OCI-LY3 (cell line): ENCODE measurements around the gene MAMDC2.
A peak's percentile ranks its signal among the peaks of the same experiment; 100 is the strongest.

Experiments used
- H2AFZ ChIP-seq: fragments of 200-600, 300-600 bp; shearing (Covaris generic); 2 replicates; pipeline ENCODE4 v1.6.0; 2014; ENCODE audit warnings: antibody characterized with exemption, low read depth, low read length
- H3K27ac ChIP-seq: fragments of 200-600, 300-600 bp; sonication (generic); 2 replicates; pipeline ENCODE4 v1.5.1; 2014; ENCODE audit warnings: mild to moderate bottlenecking, low read length, moderate library complexity, mixed read lengths
- H3K27me3 ChIP-seq: fragments of 200-600, 300-600 bp; sonication (generic); 2 replicates; pipeline ENCODE4 v1.6.1; 2014; ENCODE audit warnings: low read depth, low read length, mixed read lengths
- H3K36me3 ChIP-seq: fragments of 200-600, 300-600 bp; sonication (generic); replicated peaks from 2 replicates; pipeline ENCODE3; 2014; ENCODE audit warnings: low read depth, low read length, mixed read lengths
- H3K4me1 ChIP-seq: fragments of 300-600, 200-600 bp; sonication (generic); 2 replicates; pipeline ENCODE4 v1.6.1; 2014; ENCODE audit warnings: low read length, mixed read lengths
- H3K4me2 ChIP-seq: fragments of 200-600, 300-600 bp; sonication (generic); 2 replicates; pipeline ENCODE4 v1.6.1; 2014; ENCODE audit warnings: low read length, mixed read lengths
- H3K4me3 ChIP-seq: fragments of 300-600, 200-600 bp; sonication (generic); 2 replicates; pipeline ENCODE4 v1.5.1; 2014; ENCODE audit warnings: antibody characterized with exemption, mild to moderate bottlenecking, low read length, moderate library complexity
- H3K79me2 ChIP-seq: fragments of 300-600, 200-600 bp; shearing (Covaris generic); 2 replicates; pipeline ENCODE4 v1.6.1; 2014; ENCODE audit warnings: mild to moderate bottlenecking, low read length, mixed read lengths
- H3K9ac ChIP-seq: fragments of 300-600, 200-600 bp; shearing (Covaris generic); 2 replicates; pipeline ENCODE4 v1.6.0; 2014; ENCODE audit warnings: mild to moderate bottlenecking, low read length, moderate library complexity
- H3K9me3 ChIP-seq: fragments of 200-600, 300-600 bp; shearing (Covaris generic); 2 replicates; pipeline ENCODE4 v1.6.1; 2014; ENCODE audit warnings: low read length, mixed read lengths; ENCODE audit not compliant: insufficient read depth
- H4K20me1 ChIP-seq: fragments of 200-600, 300-600 bp; sonication (generic); 2 replicates; pipeline ENCODE4 v1.6.1; 2016; ENCODE audit warnings: low read length, mixed read lengths; ENCODE audit not compliant: insufficient read depth
- CTCF ChIP-seq: fragments of 200-600, 300-600 bp; sonication (generic); IDR thresholded peaks from 2 replicates; pipeline ENCODE4 v1.5.1; 2014; ENCODE audit warnings: antibody characterized with exemption, low read length, low read depth
- EZH2phosphoT487 ChIP-seq: fragments of 200-600 bp; shearing (Covaris generic); IDR thresholded peaks from 2 replicates; pipeline ENCODE4 v1.6.1; 2018; ENCODE audit warnings: antibody characterized with exemption, mixed run types, low read depth

Gene MAMDC2

GRCh38 chr9:70108181-70108580, 64.5 kb downstream of the MAMDC2 start:
- Histone ChIP-seq H3K4me1 (peaks cover 17% of the 10 kb centered on the region), H3K4me3 (no peak overlapping the region), H3K27me3 (0 out of 2 replicates have a peak, but pooled peaks cover 5% of the 10 kb centered on the region), H3K4me2 (no peak overlapping the region), H3K9ac (no peak overlapping the region), H3K79me2 (no peaks in the 10 kb centered on the region), H4K20me1 (no peaks in the 10 kb centered on the region), H2AFZ (no peak overlapping the region), H3K36me3 (no peaks in the 10 kb centered on the region), H3K9me3 (no peaks in the 10 kb centered on the region), H3K27ac (no peak overlapping the region)
- no peak for TF ChIP-seq EZH2phosphoT487
- no peak for TF ChIP-seq CTCF

GRCh38 chr9:70110194-70111041, 66.8 kb downstream of the MAMDC2 start:
- H3K27ac ChIP-seq, result 0 out of 2 replicates have a peak overlapping the region, but pooled peaks have one; percentile 11
- H3K36me3 ChIP-seq, result no peaks in the 10 kb centered on the region
- 0 out of 2 replicates have a peak, but pooled peaks cover 10% of the 10 kb centered on the region for H3K27me3 ChIP-seq
- H3K9ac ChIP-seq, result peak overlapping the region; percentile 39; the same call in 1 of the 2 replicates
- TF ChIP-seq CTCF, result no peak
- TF ChIP-seq EZH2phosphoT487, result no peak
- no peaks in the 10 kb centered on the region for H3K79me2 ChIP-seq
- H3K4me3 ChIP-seq, result peak overlapping the region; percentile 72
- no peaks in the 10 kb centered on the region for H4K20me1 ChIP-seq
- no peaks in the 10 kb centered on the region for H3K9me3 ChIP-seq
- peaks cover 17% of the 10 kb centered on the region for H3K4me1 ChIP-seq
- H3K4me2 ChIP-seq, result peak overlapping the region; percentile 89
- no peak overlapping the region; the same call in 1 of the 2 replicates for H2AFZ ChIP-seq

GRCh38 chr9:70111042-70111602, 67.5 kb downstream of the MAMDC2 start:
- H3K9ac ChIP-seq, result peak overlapping the region; percentile 39; the same call in 1 of the 2 replicates
- no peaks in the 10 kb centered on the region for H3K36me3 ChIP-seq
- no peak for TF ChIP-seq EZH2phosphoT487
- peak; percentile 96 for TF ChIP-seq CTCF
- H3K27me3 ChIP-seq, result 0 out of 2 replicates have a peak, but pooled peaks cover 10% of the 10 kb centered on the region
- peaks cover 17% of the 10 kb centered on the region for H3K4me1 ChIP-seq
- peak overlapping the region; percentile 89 for H3K4me2 ChIP-seq
- peak overlapping the region; percentile 72 for H3K4me3 ChIP-seq
- H3K79me2 ChIP-seq, result no peaks in the 10 kb centered on the region
- peak overlapping the region; percentile 26 for H2AFZ ChIP-seq
- no peaks in the 10 kb centered on the region for H4K20me1 ChIP-seq
- no peaks in the 10 kb centered on the region for H3K9me3 ChIP-seq
- H3K27ac ChIP-seq, result 0 out of 2 replicates have a peak overlapping the region, but pooled peaks have one; percentile 11

- no peak overlapping the region for H3K9ac ChIP-seq
- peak overlapping the region; percentile 89; the same call in 1 of the 2 replicates for H3K4me2 ChIP-seq
- H3K9me3 ChIP-seq, result no peaks in the 10 kb centered on the region
- H3K79me2 ChIP-seq, result no peaks in the 10 kb centered on the region
- H3K4me1 ChIP-seq, result peaks cover 17% of the 10 kb centered on the region
- 0 out of 2 replicates have a peak, but pooled peaks cover 10% of the 10 kb centered on the region for H3K27me3 ChIP-seq
- no peak overlapping the region for H3K27ac ChIP-seq
- H4K20me1 ChIP-seq, result no peaks in the 10 kb centered on the region
- H3K36me3 ChIP-seq, result no peaks in the 10 kb centered on the region
- TF ChIP-seq EZH2phosphoT487 (no peak), CTCF (no peak)
- no peak overlapping the region for H2AFZ ChIP-seq
- H3K4me3 ChIP-seq, result no peak overlapping the region
Measured at GRCh38 chr9:70111641-70112236, 68.1 kb downstream of the MAMDC2 start.
